Keratinocyte (primary cell): ENCODE data around the gene GNG13. TPM values are rescaled to one million over a fixed set of nuclear protein-coding genes. Genes with fewer than 3 reads are reported as not detected.
"Not testable (repeated sequence)": the region's sequence is repeated elsewhere in the genome, so short reads cannot be mapped to it uniquely, and the experiment has no call there.

Source experiments
- DNase-seq: peaks from one replicate; pipeline ENCODE4 v3.0.0-alpha.2; 2011; ENCODE audit warnings: low read depth, missing footprints, low spot score
- FAIRE-seq: peaks from 2 replicates; lab custom pipeline; 2011; peaks lifted over from hg19 to GRCh38; lab: Jason Lieb, UNC
- H2AFZ ChIP-seq: 2 replicates; pipeline ENCODE4 v1.6.0; 2012; ENCODE audit warnings: low read length, control low read depth, inconsistent platforms; ENCODE audit not compliant: control insufficient read depth
- H3K27ac ChIP-seq: 2 replicates; pipeline ENCODE4 v1.5.1; 2011; ENCODE audit warnings: low read length; ENCODE audit not compliant: control insufficient read depth, insufficient read depth
- H3K27me3 ChIP-seq: 3 replicates; pipeline ENCODE4 v1.6.0; 2011; ENCODE audit warnings: low read length; ENCODE audit not compliant: control insufficient read depth, insufficient read depth; ENCODE audit errors: extremely low read depth
- H3K36me3 ChIP-seq, 2 experiments: 2 replicates in 1 of 2; 3 replicates in 1 of 2; pipeline ENCODE4 v1.5.1; 2011; ENCODE audit warnings: low read length in 2 of 2, mild to moderate bottlenecking in 1 of 2; ENCODE audit not compliant: control insufficient read depth in 2 of 2, insufficient read depth in 2 of 2; ENCODE audit errors: extremely low read depth in 1 of 2
- H3K4me1 ChIP-seq: 3 replicates; pipeline ENCODE4 v1.5.1; 2011; ENCODE audit warnings: low read length; ENCODE audit not compliant: control insufficient read depth, insufficient read depth; ENCODE audit errors: extremely low read depth
- H3K4me2 ChIP-seq: 3 replicates; pipeline ENCODE4 v1.6.0; 2011; ENCODE audit warnings: low read depth, low read length; ENCODE audit not compliant: control insufficient read depth, insufficient read depth; ENCODE audit errors: extremely low read depth
- H3K4me3 ChIP-seq, 3 experiments: fragments of 200-600 bp in 1 of 3; sonication (generic) in 1 of 3; 2 replicates in 2 of 3; 3 replicates in 1 of 3; pipeline ENCODE4 v1.5.1; 2011 to 2016; ENCODE audit warnings: low read length in 3 of 3, mild to moderate bottlenecking in 3 of 3, control low read depth in 2 of 3, inconsistent platforms in 1 of 3, low read depth in 1 of 3, mixed read lengths in 1 of 3, mixed run types in 1 of 3, moderate library complexity in 1 of 3; ENCODE audit not compliant: control insufficient read depth in 2 of 3, insufficient read depth in 2 of 3; ENCODE audit errors: extremely low read depth in 1 of 3
- H3K79me2 ChIP-seq: 2 replicates; pipeline ENCODE4 v1.6.0; 2012; ENCODE audit warnings: low read length; ENCODE audit not compliant: control insufficient read depth, insufficient read depth
- H3K9ac ChIP-seq: 3 replicates; pipeline ENCODE4 v1.6.0; 2011; ENCODE audit warnings: low read length; ENCODE audit not compliant: control insufficient read depth, insufficient read depth; ENCODE audit errors: extremely low read depth
- H3K9me1 ChIP-seq: 3 replicates; pipeline ENCODE4 v1.6.0; 2011; ENCODE audit warnings: low read length; ENCODE audit not compliant: control insufficient read depth, insufficient read depth; ENCODE audit errors: extremely low read depth
- H3K9me3 ChIP-seq: 2 replicates; pipeline ENCODE4 v1.5.1; 2012; ENCODE audit warnings: low read depth, low read length; ENCODE audit not compliant: control insufficient read depth
- H4K20me1 ChIP-seq: 3 replicates; pipeline ENCODE4 v1.6.0; 2011; ENCODE audit warnings: low read length; ENCODE audit not compliant: control insufficient read depth, insufficient read depth; ENCODE audit errors: extremely low read depth
- EZH2 ChIP-seq: IDR thresholded peaks from one replicate; pipeline ENCODE4 v1.6.1; 2012; ENCODE audit warnings: inconsistent platforms, mild to moderate bottlenecking, low read length, moderate library complexity
- dilution Hi-C: fragments of 300-500 bp; cut with MboI; formaldehyde crosslinking; loops from one replicate; pipeline ENCODE4 v1.7.0; 2020; ENCODE audit warnings: low sequenced_read_pairs; ENCODE audit not compliant: extremely low pct_ligation_motif_present
- polyA plus RNA-seq, 5 experiments: library from polyadenylated mRNA; depleted of rRNA in 3 of 5; stranded (reverse) in 3 of 5; stranded (forward) in 1 of 5; unstranded in 1 of 5; fragments of >200 nt; gene quantifications; 1 replicate in 1 of 5; 2 replicates in 3 of 5; 3 replicates in 1 of 5; pipeline versions ENCODE4 v1.2.1 to v1.2.3, GENCODE V29; 2011 to 2012; ENCODE audit warnings: missing spikeins in 2 of 5, low read depth in 1 of 5, low replicate concordance in 1 of 5
- TF ChIP-seq, protein P1 (sequence below), 3 experiments: IDR thresholded peaks in 1 of 3; conservative IDR thresholded peaks in 1 of 3; optimal IDR thresholded peaks in 1 of 3; 2 replicates in 2 of 3; 3 replicates in 1 of 3; pipeline versions ENCODE3 to v1.5.1; 2011; ENCODE audit warnings: low read length in 3 of 3, mild to moderate bottlenecking in 3 of 3, moderate library complexity in 2 of 3, control low read depth in 1 of 3, inconsistent platforms in 1 of 3; ENCODE audit not compliant: insufficient read depth in 2 of 3; ENCODE audit errors: extremely low read depth in 1 of 3

The GNG13 gene
- polyA plus RNA-seq, 1 donor (not counting 4 experiments of a cell fraction or from before 2014, with no cell fraction given), result not detected

DNA sequence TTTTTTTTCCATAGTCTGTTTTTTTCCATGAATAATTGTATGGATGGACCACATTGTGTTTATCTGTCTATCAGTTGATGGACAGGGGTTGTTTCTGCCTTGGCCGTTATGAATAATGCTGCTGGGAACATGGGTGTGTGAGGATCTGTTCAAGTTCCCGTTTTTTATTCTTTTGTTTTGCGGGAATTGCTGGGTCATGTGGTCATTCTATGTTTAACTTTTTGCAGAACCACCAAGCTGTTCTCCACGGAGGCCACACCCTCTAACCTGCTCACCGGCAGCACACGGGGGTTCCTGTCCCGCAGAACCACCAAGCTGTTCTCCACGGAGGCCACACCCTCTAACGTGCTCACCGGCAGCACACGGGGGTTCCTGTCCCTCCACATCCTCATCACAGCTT, 45.9 kb downstream of the GNG13 start:
- FAIRE-seq (no peak), DNase-seq (no peak)
- Histone ChIP-seq H3K4me3 (no peak overlapping the region), H4K20me1 (no peaks in the 10 kb centered on the region), H3K9me3 (no peaks in the 10 kb centered on the region), H3K4me2 (no peak overlapping the region), H3K36me3 (no peaks in the 10 kb centered on the region), H3K9ac (no peak overlapping the region), H3K4me1 (peaks cover 13% of the 10 kb centered on the region), H2AFZ (no peak overlapping the region), H3K79me2 (no peaks in the 10 kb centered on the region), H3K27ac (no peak overlapping the region), H3K27me3 (peaks cover 9% of the 10 kb centered on the region), H3K9me1 (no peaks in the 10 kb centered on the region)
- TF ChIP-seq, protein P1, sequence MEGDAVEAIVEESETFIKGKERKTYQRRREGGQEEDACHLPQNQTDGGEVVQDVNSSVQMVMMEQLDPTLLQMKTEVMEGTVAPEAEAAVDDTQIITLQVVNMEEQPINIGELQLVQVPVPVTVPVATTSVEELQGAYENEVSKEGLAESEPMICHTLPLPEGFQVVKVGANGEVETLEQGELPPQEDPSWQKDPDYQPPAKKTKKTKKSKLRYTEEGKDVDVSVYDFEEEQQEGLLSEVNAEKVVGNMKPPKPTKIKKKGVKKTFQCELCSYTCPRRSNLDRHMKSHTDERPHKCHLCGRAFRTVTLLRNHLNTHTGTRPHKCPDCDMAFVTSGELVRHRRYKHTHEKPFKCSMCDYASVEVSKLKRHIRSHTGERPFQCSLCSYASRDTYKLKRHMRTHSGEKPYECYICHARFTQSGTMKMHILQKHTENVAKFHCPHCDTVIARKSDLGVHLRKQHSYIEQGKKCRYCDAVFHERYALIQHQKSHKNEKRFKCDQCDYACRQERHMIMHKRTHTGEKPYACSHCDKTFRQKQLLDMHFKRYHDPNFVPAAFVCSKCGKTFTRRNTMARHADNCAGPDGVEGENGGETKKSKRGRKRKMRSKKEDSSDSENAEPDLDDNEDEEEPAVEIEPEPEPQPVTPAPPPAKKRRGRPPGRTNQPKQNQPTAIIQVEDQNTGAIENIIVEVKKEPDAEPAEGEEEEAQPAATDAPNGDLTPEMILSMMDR (optimal IDR thresholded peaks at IDR 0.05 in 1 of 3, IDR thresholded peaks at IDR 0.05 in 1 of 3, conservative IDR thresholded peaks at IDR 0.05 in 1 of 3; ENCODE audit: extremely low read depth in 1 of 3, insufficient read depth in 2 of 3, low read length in 3 of 3), result no peak
- no peak for TF ChIP-seq EZH2
- dilution Hi-C loops, result no loop called here

DNA sequence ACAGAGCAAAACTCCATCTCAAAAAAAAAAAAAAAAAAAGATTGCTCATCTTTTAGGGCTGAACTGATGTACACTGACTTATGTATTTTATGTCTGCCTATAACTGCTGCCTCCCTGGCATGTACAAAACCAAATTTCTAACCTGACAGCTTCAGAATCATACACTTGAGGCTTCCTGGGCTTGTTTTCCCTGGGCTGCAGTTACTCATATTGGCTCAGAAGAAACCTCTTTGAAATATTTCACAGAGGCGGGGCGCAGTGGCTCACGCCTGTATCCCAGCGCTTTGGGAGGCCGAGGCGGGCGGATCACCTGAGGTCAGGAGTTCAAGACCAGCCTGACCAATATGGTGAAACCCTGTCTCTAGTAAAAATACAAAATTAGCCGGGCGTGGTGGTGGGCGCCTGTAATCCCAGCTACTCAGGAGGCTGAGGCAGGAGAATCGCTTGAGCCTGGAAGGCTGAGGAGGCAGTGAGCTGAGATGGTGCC, 46.4 kb downstream of the GNG13 start:
- DNase-seq, H3K9me1 ChIP-seq, H3K36me3 ChIP-seq, H3K4me1 ChIP-seq, dilution Hi-C loops, H3K27ac ChIP-seq, H3K9me3 ChIP-seq, H3K4me3 ChIP-seq, H3K9ac ChIP-seq, H3K27me3 ChIP-seq, H2AFZ ChIP-seq, H3K79me2 ChIP-seq, FAIRE-seq, H4K20me1 ChIP-seq, H3K4me2 ChIP-seq: not testable (repeated sequence)

DNA sequence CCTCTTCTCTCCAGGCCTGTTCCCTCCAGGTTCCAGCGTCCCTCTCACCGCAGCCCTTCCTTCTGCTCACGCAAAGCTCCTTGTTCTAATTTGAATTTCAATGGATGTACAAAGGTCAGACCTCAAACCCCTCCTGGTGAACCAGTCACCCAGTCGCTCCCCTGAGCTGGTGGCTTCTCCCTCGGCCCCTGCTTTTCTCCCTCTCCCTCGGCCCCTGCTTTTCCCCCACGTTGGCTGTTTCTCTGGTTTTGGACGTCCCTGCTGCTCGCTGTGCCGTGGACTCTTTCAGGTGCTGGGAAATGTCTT, 48.6 kb downstream of the GNG13 start:
- no peaks in the 10 kb centered on the region for H3K9me1 ChIP-seq
- H3K4me1 ChIP-seq, result peaks cover 2% of the 10 kb centered on the region
- peak overlapping the region; percentile 83 for H2AFZ ChIP-seq
- no peaks in the 10 kb centered on the region for H4K20me1 ChIP-seq
- no peak for FAIRE-seq
- no peak for DNase-seq
- peaks cover 9% of the 10 kb centered on the region for H3K27me3 ChIP-seq
- H3K9ac ChIP-seq, result no peak overlapping the region
- H3K4me2 ChIP-seq, result peak overlapping the region; percentile 51
- H3K79me2 ChIP-seq, result no peaks in the 10 kb centered on the region
- H3K4me3 ChIP-seq, result no peak overlapping the region
- H3K27ac ChIP-seq, result no peak overlapping the region
- no peaks in the 10 kb centered on the region for H3K36me3 ChIP-seq
- H3K9me3 ChIP-seq, result no peaks in the 10 kb centered on the region
- dilution Hi-C loops, result no loop called here
- TF ChIP-seq, protein P1 (optimal IDR thresholded peaks at IDR 0.05 in 1 of 3, IDR thresholded peaks at IDR 0.05 in 1 of 3, conservative IDR thresholded peaks at IDR 0.05 in 1 of 3; ENCODE audit: extremely low read depth in 1 of 3, insufficient read depth in 2 of 3, low read length in 3 of 3), result no peak
- TF ChIP-seq EZH2, result no peak
